ENCODE data around the gene RP2.

Gene RP2

DNA sequence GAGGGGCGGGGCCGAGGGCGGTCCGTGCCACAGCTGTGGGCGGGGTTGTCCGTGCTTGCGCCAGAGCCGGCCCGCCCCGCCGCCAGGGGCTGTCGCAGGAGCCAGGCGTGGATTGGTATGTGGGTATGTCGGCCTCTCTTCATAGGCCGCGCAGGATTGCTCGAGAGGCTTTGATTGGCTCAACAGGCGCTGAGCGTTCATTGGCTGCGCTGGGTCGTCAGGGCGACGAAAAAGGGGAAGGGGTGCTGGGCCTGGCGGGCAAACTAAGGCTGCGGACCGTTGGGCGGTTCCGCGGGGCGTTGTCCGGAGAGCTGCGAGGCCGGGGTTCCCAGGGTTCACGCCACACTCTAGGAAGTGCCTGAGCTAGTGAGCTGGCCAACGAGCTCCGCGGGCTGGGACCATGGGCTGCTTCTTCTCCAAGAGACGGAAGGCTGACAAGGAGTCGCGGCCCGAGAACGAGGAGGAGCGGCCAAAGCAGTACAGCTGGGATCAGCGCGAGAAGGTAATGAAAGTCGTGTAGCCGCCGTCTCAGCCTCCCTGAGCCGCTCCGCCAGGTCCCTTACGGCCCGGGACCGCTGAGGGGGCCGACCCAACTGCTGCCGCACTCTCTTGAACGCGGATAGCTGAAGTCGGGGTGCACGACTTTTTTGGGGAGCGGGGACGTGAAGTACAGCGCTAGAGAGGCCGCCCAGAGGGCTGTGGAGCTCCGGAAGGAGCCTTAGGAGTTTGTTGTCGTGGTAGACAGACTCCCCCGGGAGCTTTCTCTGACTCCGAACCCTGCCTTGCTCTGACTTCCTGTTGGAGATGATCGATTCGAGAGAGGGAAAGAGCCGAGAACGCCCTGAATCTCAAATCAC lies at the start of gene RP2:
Gene RP2 (plus strand): TSS at position 343 of the 857 bp plus-strand sequence. CDS start 58 bp downstream, at position 401.
- DNase-seq (ENCODE audit: low read depth) = peak; percentile 89

DNA sequence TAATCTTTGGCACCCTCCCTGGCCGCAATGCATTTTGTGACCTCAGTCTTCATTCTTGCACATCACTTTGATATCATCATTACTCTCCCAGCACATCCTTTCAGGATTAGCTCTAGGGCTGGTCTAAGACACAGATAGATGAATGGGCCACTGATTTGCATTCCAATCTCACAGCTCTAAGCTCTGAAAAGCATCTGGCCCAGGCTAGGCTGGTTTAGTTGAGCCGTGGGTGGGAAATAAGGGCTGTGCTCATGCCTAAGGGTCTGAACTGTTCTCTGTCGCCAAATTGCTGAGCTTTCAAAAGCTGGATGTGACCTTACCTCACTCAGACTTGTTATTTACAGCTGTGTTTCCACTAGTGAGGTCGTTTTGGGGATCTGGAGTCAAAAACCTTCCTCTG lies 47.9 kb upstream of the RP2 start:
- DNase-seq (ENCODE audit: low read depth) = no peak

- no peak for DNase-seq (ENCODE audit: low read depth)
Observed at GRCh38 chrX:46791927-46792809, 44.7 kb upstream of the RP2 start.

DNA sequence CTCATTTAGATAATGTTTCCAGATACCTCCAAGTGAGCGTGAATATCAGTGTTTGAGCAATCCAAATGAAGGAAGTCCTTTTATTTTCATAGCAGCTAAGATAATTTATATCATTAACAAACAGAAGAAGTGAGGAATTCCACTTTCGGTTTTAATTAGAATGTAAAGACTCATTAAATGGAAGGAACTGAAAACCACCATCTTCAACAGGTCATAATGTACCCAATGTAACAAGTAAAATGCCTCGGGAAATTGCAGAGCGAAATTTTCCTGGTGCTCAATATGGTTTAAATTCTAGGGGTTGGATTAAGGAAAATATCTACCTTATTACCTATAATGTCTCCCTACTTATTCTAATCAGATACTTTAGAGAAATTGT lies 44.0 kb upstream of the RP2 start:
- DNase-seq (ENCODE audit: low read depth) = no peak

DNA sequence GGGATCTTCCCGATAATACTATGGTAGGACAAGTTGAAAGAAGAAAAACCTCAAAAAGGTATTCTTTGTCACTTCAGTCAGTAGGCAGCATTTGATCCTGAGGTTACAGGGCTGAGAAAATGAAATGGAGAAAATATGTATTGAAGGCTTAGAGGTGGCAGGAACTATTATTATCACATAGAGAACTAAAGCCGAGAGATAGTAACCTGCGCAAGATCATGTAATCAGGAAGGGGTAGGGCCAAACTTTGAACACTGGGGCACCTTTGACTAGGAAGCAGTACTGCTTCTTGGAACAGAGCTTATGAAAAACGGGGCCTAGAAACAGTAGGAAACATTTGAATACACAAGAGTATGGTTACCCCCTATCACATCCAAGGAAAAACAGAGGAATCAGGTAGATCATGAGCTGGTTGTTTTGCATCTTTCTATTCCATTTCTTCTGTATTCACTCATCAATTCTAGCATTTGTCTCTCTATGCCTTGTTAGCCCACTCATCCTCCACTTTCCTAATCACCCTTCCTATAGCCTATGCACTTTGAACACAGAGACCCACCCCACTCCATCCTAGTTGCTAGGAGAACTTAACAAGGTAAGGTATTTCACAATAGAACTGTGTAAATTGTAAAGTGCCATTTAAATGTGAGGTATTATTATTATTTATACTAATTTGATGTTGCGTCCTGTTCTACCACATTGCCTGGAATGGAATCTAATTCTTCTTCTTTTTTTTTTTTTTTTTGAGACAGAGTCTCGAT lies 43.3 kb upstream of the RP2 start:
- DNase-seq (ENCODE audit: low read depth) = no peak

- DNase-seq (ENCODE audit: low read depth) = peak; percentile 45
Observed at GRCh38 chrX:46796574-46797191, 40.2 kb upstream of the RP2 start.

- DNase-seq (ENCODE audit: low read depth) = no peak
Observed at GRCh38 chrX:46803140-46803539, 33.7 kb upstream of the RP2 start.

- DNase-seq (ENCODE audit: low read depth) = no peak
Observed at GRCh38 chrX:46805270-46805669, 31.6 kb upstream of the RP2 start.

GRCh38 chrX:46811121-46811520 lies 25.7 kb upstream of the RP2 start:
- no peak for DNase-seq (ENCODE audit: low read depth)

DNA sequence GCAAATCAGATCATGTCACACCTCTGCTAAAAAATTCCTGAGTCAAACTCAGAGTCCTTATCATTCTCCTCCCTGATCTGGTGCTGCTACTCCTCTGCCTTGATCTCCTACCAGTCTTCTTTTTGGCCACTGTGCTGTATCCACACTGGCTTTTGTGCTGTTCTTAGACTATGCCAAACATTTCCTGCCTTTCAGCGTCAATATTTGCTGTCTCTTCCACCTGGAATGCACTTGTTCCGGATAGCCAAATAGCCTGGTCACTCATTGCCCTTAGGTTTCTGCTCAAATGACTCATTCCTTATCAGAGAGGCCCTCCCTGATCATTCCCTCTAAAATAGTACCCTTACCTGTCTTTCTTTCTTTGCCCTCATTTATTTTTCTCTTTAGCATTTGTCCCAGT lies 24.4 kb upstream of the RP2 start:
- no peak for DNase-seq (ENCODE audit: low read depth)

GRCh38 chrX:46814966-46815365 lies 21.9 kb upstream of the RP2 start:
- no peak for DNase-seq (ENCODE audit: low read depth)

DNA sequence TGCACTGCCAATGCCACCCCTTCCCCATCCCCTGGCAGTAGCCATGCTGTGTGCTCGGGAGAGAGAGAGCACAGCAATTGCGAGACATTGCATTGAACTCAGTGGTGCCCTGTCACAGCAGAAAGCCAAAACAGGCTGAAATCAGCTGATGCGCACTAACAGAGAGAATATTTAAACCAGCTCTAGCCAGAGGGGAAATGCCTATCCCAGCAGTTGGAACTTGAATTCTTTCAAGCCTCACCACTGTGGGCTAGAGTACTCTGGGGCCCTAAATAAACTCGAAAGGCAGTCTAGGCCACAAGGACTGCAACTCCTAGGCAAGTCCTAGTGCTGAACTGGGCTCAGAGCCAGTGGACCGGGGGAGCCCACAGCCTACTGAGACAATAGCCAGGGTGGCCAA lies 17.7 kb upstream of the RP2 start:
- no peak for DNase-seq (ENCODE audit: low read depth)

- no peak for DNase-seq (ENCODE audit: low read depth)
Observed at GRCh38 chrX:46820391-46821100, 16.3 kb upstream of the RP2 start.

GRCh38 chrX:46823481-46823880 lies 13.4 kb upstream of the RP2 start:
- DNase-seq (ENCODE audit: low read depth) = no peak

DNA sequence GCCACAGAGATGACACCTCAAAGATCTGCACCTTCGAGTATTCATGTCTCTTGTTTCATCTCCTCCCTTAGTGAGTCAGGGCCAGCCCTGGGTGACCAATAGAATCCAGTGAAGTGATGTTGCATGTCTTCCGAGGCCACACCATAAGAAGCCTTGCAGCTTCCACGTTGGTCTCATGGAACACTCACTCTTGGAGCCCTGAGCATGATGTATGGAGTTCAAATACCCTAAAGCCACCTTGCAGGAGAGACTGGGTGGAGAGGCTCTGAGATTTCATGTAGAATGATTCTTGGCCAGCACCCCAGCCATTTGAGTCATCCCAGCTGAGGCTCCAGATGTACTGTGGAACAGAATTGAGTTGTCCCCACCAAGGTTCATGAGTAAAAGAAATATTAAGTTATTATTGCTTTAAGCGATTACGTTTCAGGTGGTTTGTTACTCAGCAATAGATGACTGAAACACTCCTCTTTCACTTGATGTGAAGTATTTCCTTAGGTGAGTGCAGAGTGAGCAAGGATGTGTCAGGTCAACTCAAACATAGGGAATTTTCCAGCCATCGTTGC lies 5.0 kb upstream of the RP2 start:
- DNase-seq (ENCODE audit: low read depth) = no peak

- no peak for DNase-seq (ENCODE audit: low read depth)
Observed at GRCh38 chrX:46837558-46838485, 979 bp downstream of the RP2 start.

DNA sequence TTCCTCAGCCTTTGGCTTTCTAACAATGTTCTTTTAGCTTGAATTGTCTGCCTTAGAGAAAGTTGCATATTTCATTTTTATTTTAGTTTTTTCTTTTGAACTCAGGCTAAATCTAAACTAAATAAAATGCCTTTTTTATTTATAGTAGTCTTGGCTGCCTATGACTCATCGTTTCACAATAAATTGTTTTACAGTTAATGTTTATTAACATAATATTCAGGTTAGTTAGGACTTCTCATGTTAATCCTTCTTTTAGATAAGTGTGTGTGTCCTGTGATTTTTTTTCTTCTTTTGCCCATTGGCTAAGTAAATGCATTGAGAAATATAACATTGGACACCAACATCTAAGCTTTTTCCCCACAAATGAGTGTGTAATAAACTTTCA lies 1.6 kb downstream of the RP2 start:
- DNase-seq (ENCODE audit: low read depth) = no peak

GRCh38 chrX:46838974-46839480 lies 2.2 kb downstream of the RP2 start:
- DNase-seq (ENCODE audit: low read depth) = no peak

- DNase-seq (ENCODE audit: low read depth) = no peak
Observed at GRCh38 chrX:46840946-46841345, 4.1 kb downstream of the RP2 start.

DNA sequence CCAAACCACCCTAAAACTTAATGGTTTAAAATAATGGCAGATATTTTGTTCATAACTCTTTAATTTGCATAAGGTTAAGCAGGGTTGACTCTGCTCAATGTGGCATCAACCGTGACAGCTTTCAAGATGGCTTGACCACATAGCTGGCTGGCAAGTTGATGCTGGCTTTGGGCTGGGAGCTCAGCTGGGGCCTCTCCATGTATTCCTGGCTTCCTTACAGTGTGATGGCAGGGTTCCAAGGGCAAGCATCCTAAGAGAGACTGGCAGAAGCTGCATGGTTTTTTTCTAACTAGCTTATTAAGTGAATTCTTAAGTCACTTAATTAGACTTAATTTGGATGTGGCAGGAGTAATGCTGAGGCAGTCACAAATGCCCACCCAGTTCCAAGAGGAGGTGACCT lies 4.5 kb downstream of the RP2 start:
- no peak for DNase-seq (ENCODE audit: low read depth)

All from CMK (cell line).